SKM-1 (cell line): ENCODE measurements around the gene ANKRD63.
A peak's percentile ranks its signal among the peaks of the same experiment; 100 is the strongest.

Source experiments
- DNase-seq: peaks from one replicate; lab custom pipeline; 2025; ENCODE audit not compliant: unreplicated experiment; lab: John Stamatoyannopoulos, UW

Gene ANKRD63

GRCh38 chr15:40313531-40314398, 30.9 kb upstream of the ANKRD63 start:
- DNase-seq = peak; percentile 76

- no peak for DNase-seq
Observed at GRCh38 chr15:40312370-40313158, 29.7 kb upstream of the ANKRD63 start.

- DNase-seq = no peak
Observed at GRCh38 chr15:40310993-40311392, 28.1 kb upstream of the ANKRD63 start.

- peak; percentile 33 for DNase-seq
Observed at GRCh38 chr15:40310001-40310959, 27.4 kb upstream of the ANKRD63 start.

- no peak for DNase-seq
Observed at GRCh38 chr15:40309344-40309862, 26.5 kb upstream of the ANKRD63 start.

- peak; percentile 82 for DNase-seq
Observed at GRCh38 chr15:40307421-40308211, 24.8 kb upstream of the ANKRD63 start, which contains the start of gene PLCB2. Gene PLCB2, minus strand, starts transcription at chr15:40307935. Its CDS starts 263 bp downstream, at chr15:40307672.

GRCh38 chr15:40306908-40307307, 24.0 kb upstream of the ANKRD63 start:
- DNase-seq = no peak

GRCh38 chr15:40306371-40306770, 23.5 kb upstream of the ANKRD63 start:
- no peak for DNase-seq

- no peak for DNase-seq
Observed at GRCh38 chr15:40305281-40305680, 22.4 kb upstream of the ANKRD63 start.

- DNase-seq = no peak
Observed at GRCh38 chr15:40303576-40303975, 20.7 kb upstream of the ANKRD63 start.

GRCh38 chr15:40302981-40303380, 20.1 kb upstream of the ANKRD63 start:
- DNase-seq = no peak

- no peak for DNase-seq
Observed at GRCh38 chr15:40302288-40302886, 19.5 kb upstream of the ANKRD63 start.

- no peak for DNase-seq
Observed at GRCh38 chr15:40301467-40302179, 18.8 kb upstream of the ANKRD63 start.

- DNase-seq = no peak
Observed at GRCh38 chr15:40300771-40301170, 17.9 kb upstream of the ANKRD63 start.

GRCh38 chr15:40300367-40300766, 17.5 kb upstream of the ANKRD63 start:
- no peak for DNase-seq

- no peak for DNase-seq
Observed at GRCh38 chr15:40298216-40298935, 15.5 kb upstream of the ANKRD63 start.

- DNase-seq = no peak
Observed at GRCh38 chr15:40297356-40297755, 14.5 kb upstream of the ANKRD63 start.

- no peak for DNase-seq
Observed at GRCh38 chr15:40296561-40297230, 13.8 kb upstream of the ANKRD63 start.
